ENCODE results near the gene CTBP2. TPM values are rescaled to one million over a fixed set of nuclear protein-coding genes. Genes with fewer than 3 reads are reported as not detected.
A peak's percentile ranks its signal among the peaks of the same experiment; 100 is the strongest.

The CTBP2 gene
- total RNA-seq, 1 donor from 2014 or later = 123 TPM

- TF ChIP-seq, protein P1, sequence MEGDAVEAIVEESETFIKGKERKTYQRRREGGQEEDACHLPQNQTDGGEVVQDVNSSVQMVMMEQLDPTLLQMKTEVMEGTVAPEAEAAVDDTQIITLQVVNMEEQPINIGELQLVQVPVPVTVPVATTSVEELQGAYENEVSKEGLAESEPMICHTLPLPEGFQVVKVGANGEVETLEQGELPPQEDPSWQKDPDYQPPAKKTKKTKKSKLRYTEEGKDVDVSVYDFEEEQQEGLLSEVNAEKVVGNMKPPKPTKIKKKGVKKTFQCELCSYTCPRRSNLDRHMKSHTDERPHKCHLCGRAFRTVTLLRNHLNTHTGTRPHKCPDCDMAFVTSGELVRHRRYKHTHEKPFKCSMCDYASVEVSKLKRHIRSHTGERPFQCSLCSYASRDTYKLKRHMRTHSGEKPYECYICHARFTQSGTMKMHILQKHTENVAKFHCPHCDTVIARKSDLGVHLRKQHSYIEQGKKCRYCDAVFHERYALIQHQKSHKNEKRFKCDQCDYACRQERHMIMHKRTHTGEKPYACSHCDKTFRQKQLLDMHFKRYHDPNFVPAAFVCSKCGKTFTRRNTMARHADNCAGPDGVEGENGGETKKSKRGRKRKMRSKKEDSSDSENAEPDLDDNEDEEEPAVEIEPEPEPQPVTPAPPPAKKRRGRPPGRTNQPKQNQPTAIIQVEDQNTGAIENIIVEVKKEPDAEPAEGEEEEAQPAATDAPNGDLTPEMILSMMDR (IDR thresholded peaks at IDR 0.05; ENCODE audit: insufficient read depth, low read length, severe bottlenecking) = no peak
- DNase-seq (ENCODE audit: low read depth) (no peak), FAIRE-seq (peak; percentile 28)
- Histone ChIP-seq H3K36me3 (ENCODE audit: control insufficient read depth, insufficient read depth, low read length) (peaks cover 4% of the 10 kb centered on the region), H3K27me3 (ENCODE audit: control insufficient read depth, insufficient read depth, low read length) (no peaks in the 10 kb centered on the region), H3K4me3 (ENCODE audit: low read depth, low read length) (no peak overlapping the region)
These were observed 58.8 kb downstream of the CTBP2 start for GRCh38 chr10:125101581-125101980.

- TF ChIP-seq, protein P1 (IDR thresholded peaks at IDR 0.05; ENCODE audit: insufficient read depth, low read length, severe bottlenecking) = no peak
- FAIRE-seq = no peak
- no peak for DNase-seq (ENCODE audit: low read depth)
- Histone ChIP-seq H3K27me3 (ENCODE audit: control insufficient read depth, insufficient read depth, low read length) (no peaks in the 10 kb centered on the region), H3K4me3 (ENCODE audit: low read depth, low read length) (no peak overlapping the region), H3K36me3 (ENCODE audit: control insufficient read depth, insufficient read depth, low read length) (peaks cover 4% of the 10 kb centered on the region)
These were observed 59.3 kb downstream of the CTBP2 start for GRCh38 chr10:125101049-125101448.

GRCh38 chr10:125097409-125098070 lies 62.8 kb downstream of the CTBP2 start:
- DNase-seq (ENCODE audit: low read depth) (no peak), FAIRE-seq (peak; percentile 7)
- peaks cover 10% of the 10 kb centered on the region for H3K36me3 ChIP-seq (ENCODE audit: control insufficient read depth, insufficient read depth, low read length)

GRCh38 chr10:125096975-125097374 lies 63.4 kb downstream of the CTBP2 start:
- FAIRE-seq = no peak
- H3K27me3 ChIP-seq (ENCODE audit: control insufficient read depth, insufficient read depth, low read length) = no peaks in the 10 kb centered on the region
- H3K4me3 ChIP-seq (ENCODE audit: low read depth, low read length) = no peak overlapping the region
- no peak for DNase-seq (ENCODE audit: low read depth)
- H3K36me3 ChIP-seq (ENCODE audit: control insufficient read depth, insufficient read depth, low read length) = peaks cover 10% of the 10 kb centered on the region
- TF ChIP-seq, protein P1 (IDR thresholded peaks at IDR 0.05; ENCODE audit: insufficient read depth, low read length, severe bottlenecking) = no peak

More at GRCh38 chr10:125097409-125098070, 62.8 kb downstream of the CTBP2 start:
- no peak overlapping the region for H3K4me3 ChIP-seq (ENCODE audit: low read depth, low read length)
- H3K27me3 ChIP-seq (ENCODE audit: control insufficient read depth, insufficient read depth, low read length) = no peaks in the 10 kb centered on the region
- TF ChIP-seq, protein P1 (IDR thresholded peaks at IDR 0.05; ENCODE audit: insufficient read depth, low read length, severe bottlenecking) = no peak

DNA sequence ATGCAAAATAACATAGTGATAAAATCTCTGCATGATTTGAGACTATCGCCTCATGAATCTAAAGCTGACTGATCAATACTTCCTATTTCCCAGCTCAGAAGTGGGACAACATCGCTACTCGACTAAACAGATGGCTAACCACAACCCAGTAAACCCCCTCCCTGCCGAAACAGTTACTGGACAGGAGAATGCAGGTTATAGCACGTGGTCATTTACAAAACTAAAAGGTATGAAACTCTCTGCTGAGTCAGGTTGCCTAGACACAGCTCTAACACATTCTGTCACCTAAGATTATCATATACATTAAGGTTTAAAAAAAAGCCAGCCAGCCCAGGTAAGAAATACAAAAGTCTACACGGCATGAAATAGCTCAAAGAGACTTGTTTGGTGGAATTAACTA lies 64.0 kb downstream of the CTBP2 start:
- Histone ChIP-seq H3K4me3 (ENCODE audit: low read depth, low read length) (no peak overlapping the region), H3K27me3 (ENCODE audit: control insufficient read depth, insufficient read depth, low read length) (no peaks in the 10 kb centered on the region), H3K36me3 (ENCODE audit: control insufficient read depth, insufficient read depth, low read length) (peaks cover 8% of the 10 kb centered on the region)
- FAIRE-seq = no peak
- TF ChIP-seq, protein P1 (IDR thresholded peaks at IDR 0.05; ENCODE audit: insufficient read depth, low read length, severe bottlenecking) = no peak
- DNase-seq (ENCODE audit: low read depth) = peak; percentile 91

DNA sequence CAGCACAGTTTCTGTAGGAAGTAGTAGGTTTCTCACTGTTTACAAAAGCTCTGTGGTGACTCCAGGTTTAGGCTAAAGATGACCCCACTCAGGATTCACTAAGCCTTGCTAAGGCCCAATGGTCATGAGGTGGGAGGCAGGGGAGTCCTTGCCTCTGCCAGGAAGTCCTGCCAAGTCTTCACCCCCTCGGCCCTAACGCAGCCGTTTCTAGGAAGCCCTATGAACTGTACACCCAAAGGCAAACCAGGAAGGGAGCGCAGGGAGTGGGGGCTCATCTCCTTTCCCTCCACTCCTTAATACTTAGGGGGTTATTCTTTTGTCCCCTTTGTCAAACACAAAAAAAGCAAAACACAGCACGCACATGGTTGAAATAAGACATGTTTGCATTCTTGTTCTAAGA lies 64.6 kb downstream of the CTBP2 start:
- TF ChIP-seq, protein P1 (IDR thresholded peaks at IDR 0.05; ENCODE audit: insufficient read depth, low read length, severe bottlenecking) = no peak
- FAIRE-seq (no peak), DNase-seq (ENCODE audit: low read depth) (no peak)
- Histone ChIP-seq H3K27me3 (ENCODE audit: control insufficient read depth, insufficient read depth, low read length) (no peaks in the 10 kb centered on the region), H3K4me3 (ENCODE audit: low read depth, low read length) (no peak overlapping the region), H3K36me3 (ENCODE audit: control insufficient read depth, insufficient read depth, low read length) (peaks cover 10% of the 10 kb centered on the region)
